Amniotic epithelial cell (primary cell): ENCODE results near the gene RNGTT.
"Not testable (repeated sequence)": the region's sequence is repeated elsewhere in the genome, so short reads cannot be mapped to it uniquely, and the experiment has no call there.

Experiments
- DNase-seq: peaks from one replicate; pipeline ENCODE4 v3.0.0-alpha.2; 2010; ENCODE audit warnings: low read depth

The RNGTT gene

DNA sequence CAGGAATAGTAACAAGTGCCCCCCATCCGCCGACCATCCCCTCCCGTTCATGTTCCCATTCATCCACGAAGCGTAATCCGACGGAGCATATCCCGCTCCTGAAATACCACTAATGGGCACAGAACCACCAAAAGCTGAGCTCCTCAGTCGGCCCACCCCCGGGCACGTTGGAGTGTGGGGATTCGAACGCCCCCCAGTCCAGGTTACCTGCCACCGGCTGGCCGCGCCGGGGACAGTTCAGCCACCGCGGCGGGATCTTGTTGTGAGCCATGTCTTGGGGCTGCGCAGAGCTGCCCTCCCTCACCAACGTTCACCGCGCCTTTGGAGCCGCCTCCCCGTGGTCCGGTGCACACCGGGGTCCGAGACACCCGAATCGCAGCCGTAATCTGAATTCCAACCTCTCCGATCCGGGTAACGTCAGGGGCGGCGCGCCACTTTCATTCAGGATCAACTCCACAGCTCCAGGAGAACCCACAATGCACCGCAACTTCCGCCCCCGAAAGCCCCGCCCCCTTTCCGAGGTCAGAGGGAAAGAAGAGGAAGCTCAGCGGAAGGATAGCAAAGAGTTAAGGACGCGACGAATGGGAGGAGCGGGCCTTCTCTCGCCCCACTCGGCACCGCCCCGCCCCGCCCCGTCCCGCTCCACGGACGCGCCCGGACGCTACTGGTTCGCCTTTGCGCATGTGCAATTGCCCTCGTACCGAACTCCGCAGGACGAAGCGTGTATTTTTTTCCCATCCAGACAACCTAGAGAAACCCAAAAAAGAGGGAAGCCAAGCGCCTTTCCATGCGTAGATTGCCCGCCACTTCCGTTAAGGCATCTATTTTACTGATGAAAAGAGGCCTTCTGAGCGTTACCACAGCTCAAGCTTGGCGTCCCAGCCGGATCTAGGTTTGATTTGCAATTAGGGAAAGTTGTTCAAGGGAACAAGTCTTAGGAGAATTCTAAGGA is at the start of gene RNGTT:
Gene RNGTT (minus strand): TSS at position 480 of the 952 bp plus-strand sequence. CDS start 209 bp downstream, at position 271.
- DNase-seq = peak; percentile 95

- DNase-seq = no peak
Measured at GRCh38 chr6:89011436-89011835, 48.0 kb upstream of the RNGTT start.

DNA sequence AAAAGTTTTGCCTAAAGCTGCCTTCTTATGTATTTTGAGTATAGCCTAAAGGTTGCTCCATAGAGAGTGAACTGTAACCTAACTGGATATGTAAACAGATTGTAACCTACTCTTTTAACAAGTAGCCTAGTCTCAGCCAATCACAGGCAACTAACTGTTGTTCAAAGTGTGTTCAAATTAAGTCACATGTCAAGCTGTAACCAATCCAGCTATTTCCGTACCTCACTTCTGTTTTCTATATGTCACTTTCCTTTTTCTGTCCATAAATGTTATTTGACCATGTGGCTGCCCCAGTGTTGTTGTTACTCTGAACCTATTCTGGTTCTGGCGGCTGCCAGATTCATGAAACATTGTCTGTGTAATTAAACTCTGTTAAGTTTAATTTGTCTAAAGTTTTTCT is 47.4 kb upstream of the RNGTT start:
- no peak for DNase-seq

DNA sequence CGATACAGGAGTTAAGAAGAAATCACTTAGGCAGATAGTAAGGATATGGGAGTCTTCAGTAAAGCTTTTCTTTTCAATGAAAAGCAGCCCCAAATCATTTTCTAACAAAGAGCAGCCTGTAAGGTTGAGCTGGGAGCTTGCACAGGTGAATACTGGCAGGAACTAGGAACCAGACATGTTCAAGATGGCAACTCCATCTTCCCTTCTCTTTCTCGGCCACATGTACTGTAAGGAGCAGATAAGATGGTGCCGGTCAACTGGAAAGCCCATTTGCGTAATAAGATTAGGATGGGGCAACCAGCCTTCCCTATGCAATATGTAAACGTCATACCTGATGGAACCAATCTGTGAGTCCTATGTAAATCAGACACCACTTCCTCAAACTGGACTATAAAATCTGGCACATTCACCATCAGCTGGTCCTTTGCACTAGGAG is 46.2 kb upstream of the RNGTT start:
- DNase-seq = no peak

DNA sequence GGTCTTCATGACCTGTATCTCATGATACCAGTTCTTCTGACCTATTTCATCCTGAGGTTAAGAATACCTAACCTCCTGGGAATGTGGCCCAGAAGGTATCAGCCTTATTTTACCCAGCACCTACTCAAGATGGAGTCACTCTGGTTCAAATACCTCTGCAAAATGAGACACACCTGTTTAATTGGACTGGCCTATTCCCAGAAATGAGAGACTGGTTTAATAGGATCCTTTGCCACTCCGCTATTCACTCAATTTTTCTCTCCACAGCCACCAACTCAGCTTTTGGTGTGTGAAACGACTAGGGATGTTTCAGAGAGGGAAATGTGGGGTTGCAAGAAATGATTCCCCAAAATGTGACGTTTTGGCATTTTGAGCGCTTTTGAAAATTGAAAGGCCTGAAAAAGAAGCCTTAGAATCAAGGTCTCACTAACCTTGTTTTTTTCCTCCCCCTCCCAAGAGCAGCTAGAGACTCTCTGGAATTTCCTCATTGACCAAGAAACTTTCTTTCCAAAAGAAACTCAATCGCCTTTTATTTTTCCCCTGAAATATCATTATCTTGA is 45.5 kb upstream of the RNGTT start:
- DNase-seq = no peak

DNA sequence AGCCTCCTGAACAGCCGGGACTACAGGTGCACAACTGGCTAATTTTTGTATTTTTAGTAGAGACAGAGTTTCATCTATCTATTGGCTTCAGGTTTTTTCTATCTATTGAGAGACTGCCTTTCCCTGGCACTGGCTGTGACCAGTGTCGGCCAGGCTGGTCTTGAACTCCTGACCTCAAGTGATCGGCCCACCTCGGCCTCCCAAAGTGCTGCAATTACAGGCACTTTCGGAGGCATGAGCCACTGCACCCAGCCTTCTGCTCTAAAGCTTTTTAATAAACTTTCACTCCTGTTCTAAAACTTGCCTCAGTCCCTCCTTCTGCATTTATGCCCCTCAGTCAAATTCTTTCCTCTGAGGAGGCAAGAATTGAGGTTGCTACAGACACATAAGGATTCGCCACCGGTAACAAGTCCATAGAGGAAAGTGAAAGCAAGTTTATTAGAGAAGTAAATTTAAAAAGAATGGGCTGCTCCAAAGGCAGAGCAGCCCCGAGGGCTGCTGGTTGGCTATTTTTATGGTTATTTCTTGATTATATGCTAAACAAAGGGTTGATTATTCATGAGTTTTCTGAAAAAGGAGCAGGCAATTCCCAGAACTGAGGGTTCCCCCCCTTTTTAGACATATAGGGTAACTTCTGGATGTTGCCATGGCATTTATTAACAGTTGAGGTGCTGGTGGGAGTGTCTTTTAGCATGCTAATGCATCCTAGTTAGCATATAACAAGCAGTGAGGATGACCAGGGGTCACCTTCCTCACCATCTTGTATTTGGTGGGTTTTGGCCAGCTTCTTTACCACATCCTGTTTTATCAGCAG is 44.8 kb upstream of the RNGTT start:
- DNase-seq = no peak

- no peak for DNase-seq
Measured at GRCh38 chr6:89007209-89008000, 44.0 kb upstream of the RNGTT start.

DNA sequence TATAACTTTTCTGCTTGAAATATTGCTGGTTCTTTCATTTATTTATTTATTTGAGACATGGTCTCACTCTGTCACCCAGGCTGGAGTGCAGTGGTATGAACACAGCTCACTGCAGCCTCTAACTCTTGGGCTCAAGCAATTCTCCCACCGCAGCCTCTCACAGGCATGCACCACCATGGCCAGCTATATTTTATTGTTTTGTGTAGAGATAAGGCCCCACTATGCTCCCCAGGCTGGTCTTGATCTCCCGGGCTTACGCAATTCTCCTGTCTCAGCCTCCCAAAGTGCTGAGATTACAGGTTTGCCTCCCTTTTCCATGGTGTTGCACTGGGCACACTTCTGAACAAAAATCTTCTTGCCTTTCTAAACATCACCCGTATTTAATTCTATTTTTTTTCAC is 39.1 kb upstream of the RNGTT start:
- peak; percentile 42 for DNase-seq

DNA sequence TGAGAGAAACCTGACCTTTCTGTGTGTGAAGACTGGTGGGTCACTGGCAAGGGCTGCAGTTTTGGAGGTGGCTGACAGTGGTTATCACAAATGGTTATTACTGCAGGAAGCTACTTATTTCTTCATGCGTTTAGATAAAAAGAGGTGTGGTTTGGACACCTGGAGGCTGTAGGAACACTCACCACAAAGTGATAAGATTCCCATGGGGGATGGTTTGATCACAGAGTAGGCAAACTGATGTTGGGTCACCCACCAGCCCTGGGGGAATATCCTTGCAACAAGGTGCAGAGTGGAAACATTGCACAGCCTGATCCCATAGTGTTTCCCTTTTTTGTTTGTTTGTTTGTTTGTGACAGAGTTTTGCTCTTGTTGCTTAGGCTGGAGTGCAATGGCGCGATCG is 33.9 kb upstream of the RNGTT start:
- no peak for DNase-seq

- DNase-seq = peak; percentile 11
Measured at GRCh38 chr6:88992741-88993552, 29.5 kb upstream of the RNGTT start.

DNA sequence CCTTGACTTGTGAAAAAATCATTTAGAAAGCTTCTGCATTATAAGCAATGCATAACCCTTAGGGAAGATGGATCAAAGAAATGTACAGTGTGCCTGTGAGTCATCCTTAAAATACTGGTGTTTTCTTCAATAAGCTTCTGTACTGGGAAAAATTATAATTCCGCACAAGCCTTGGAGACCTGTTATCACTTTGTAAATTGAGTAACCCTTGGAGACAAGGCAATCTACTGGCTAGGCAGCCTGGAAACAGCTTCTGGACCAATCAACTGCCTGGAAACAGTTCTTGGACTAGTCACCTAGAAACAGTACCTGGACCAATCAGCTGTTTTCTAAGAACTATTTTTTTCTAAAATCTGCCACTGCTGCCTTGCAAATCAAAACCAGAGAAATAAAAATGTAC is 25.8 kb upstream of the RNGTT start:
- peak; percentile 94 for DNase-seq

DNA sequence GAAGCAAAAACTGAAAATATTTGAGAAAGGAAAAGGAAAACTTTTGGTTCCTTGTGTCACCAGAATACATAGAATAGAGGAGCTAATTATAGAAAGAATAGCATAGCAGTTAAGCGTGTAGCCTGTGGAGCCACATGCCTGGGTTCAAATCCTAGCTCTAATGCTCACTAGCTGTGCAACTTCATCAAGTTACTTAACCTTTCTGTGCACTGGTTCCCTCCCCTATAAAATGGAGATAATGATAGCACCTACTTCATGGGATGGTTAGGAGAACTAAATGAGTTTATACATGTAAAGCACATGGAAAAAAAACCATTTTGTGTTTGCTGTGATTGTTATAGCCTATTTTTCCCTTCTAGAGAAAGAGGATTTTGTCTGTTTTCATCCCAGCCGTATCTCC is 24.5 kb upstream of the RNGTT start:
- no peak for DNase-seq

GRCh38 chr6:88985901-88986300 is 22.5 kb upstream of the RNGTT start:
- peak; percentile 28 for DNase-seq

DNA sequence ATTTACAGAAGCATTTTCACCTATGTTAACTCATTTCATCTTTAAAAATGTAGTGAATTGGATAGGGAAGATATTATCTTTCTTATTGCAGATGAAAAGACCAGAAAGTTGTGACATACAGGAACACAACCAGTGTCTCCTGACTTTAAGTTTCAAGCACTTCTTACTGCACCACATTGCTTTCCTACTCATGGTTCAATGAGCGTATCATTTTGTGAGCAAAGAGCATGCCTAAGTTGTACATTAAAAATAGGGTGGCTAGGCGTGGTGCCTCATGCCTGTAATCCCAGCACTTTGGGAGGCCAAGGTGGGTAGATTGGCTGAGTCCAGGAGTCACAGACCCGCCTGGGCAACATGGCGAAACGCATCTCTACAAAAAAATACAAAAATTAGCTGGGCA is 21.2 kb upstream of the RNGTT start:
- no peak for DNase-seq

DNA sequence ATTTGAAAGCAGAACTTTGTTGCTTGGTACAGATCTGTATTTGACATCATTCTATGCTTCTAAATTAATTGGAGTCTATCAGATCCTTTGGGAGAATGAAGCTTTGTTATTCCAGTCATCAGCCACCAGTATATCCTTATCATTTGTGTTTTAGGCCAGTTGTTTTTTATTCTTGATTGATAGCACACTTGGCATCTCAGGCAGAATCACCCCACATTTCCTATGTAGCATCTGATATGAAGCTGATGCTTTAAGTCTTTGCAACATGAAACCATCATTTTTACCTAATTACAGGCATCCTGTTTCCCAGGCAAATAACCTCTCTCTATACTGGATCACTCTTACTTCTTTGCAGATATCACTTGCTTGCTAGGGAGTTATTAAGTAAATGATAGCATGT is 20.7 kb upstream of the RNGTT start:
- no peak for DNase-seq

DNA sequence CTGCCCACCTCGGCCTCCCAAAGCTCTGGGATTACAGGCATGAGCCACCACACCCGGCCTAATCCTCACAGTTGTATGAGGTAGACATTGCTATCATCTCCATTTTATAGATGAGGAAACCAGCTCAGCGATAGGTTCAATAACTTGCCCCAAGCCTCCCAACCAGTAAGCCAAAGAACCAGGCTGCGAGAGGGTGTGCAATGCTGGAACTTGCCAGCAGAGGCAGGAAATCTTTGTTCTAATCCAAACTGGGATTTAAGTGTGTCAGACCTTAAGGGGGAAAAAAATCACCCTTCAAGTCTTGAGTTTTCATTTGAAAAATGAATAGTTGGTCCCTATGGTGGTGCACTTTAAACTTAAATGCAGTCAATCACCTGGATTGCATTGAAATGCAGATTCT is 20.1 kb upstream of the RNGTT start:
- peak; percentile 49 for DNase-seq

DNA sequence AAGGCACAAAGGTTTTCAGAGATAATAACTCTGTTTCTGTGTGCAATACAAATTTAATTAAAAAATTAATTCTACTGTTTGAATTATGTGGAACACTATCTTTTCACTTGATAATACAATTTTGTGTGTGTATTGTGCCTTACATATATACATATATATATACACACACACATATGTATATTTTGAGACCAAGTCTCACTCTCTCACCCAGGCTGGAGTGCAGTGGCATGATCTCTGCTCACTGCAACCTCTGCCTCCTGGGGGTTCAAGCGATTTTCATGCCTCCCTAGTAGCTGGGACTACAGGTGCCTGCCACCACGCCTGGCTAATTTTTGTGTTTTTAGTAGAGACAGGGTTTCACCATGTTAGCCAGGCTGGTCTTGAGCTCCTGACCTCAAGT is 19.7 kb upstream of the RNGTT start:
- not testable (repeated sequence) for DNase-seq

- peak; percentile 67 for DNase-seq
Measured at GRCh38 chr6:88982720-88983119, 19.3 kb upstream of the RNGTT start.

GRCh38 chr6:88975369-88975768 is 12.0 kb upstream of the RNGTT start:
- no peak for DNase-seq

DNA sequence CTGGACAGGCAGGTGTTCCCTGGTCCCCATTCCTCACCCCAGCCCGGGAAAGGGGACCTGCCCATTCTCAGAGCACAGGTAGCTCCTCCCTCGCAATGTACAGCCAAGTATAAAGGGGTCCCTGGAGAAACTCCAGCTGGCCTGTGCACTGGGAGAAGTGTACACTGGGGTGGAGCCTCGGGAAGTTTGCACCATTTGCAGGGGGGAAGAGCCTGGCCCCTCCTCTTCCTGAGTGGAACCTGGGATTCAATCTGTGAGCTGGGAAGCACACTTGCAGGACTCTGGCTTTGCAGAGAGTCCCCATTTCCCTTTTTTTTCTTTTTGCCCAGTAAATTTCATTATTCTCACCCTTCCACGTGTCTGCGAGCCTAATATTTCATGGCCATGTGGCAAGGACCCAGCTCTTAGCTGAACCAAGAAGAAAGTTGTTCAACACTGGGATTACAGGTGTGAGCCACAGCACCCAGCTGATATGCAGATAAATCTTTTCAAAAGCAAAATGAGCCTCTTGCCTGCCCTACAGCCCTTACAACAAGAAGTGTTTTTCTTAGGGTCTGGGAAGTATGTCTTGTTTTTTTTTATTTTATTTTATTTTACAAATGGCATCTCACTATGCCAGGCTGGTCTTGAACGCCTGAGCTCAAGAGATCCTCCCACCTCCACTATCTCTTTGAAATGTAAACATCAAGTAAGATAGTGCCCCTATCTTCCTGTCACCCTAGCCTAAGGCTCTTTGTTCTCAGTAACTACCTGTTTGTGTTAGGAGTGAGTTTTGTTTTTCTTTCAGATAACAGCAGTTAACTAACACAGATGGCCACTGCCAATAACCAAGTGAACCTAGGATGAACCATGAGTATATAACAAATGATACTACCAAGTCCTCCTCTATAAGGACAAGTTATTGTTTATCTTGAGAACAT is 9.3 kb upstream of the RNGTT start:
- DNase-seq = no peak
